ENCODE data around the gene PHF3.

DNA sequence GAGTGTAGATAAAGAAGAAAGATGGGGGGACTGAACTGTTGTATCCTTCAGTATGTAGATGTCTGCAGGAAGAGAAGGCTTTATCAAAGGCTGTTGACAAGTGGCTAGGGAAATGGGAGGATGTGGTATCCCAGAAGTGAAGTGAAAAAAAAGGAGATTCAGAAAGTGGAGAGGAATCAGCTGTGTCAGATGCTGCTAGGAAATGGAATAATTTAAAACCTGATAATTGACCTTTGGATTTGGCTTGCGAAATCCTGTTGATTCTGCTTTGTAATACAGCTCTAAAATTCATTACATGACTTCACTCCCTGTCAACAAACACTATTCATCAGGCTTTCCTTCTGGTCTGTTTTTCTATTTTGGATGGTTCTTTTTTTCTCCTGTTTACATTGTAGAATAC is 41.7 kb downstream of the PHF3 start:
- TF ChIP-seq, protein P1, sequence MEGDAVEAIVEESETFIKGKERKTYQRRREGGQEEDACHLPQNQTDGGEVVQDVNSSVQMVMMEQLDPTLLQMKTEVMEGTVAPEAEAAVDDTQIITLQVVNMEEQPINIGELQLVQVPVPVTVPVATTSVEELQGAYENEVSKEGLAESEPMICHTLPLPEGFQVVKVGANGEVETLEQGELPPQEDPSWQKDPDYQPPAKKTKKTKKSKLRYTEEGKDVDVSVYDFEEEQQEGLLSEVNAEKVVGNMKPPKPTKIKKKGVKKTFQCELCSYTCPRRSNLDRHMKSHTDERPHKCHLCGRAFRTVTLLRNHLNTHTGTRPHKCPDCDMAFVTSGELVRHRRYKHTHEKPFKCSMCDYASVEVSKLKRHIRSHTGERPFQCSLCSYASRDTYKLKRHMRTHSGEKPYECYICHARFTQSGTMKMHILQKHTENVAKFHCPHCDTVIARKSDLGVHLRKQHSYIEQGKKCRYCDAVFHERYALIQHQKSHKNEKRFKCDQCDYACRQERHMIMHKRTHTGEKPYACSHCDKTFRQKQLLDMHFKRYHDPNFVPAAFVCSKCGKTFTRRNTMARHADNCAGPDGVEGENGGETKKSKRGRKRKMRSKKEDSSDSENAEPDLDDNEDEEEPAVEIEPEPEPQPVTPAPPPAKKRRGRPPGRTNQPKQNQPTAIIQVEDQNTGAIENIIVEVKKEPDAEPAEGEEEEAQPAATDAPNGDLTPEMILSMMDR (IDR thresholded peaks at IDR 0.05), result no peak
- no peak for TF ChIP-seq EZH2 (IDR thresholded peaks at IDR 0.05; ENCODE audit: borderline replicate concordance, insufficient read depth, low read depth, low read length, poor library complexity, severe bottlenecking)
